ACC112 (cell line): ENCODE results near the gene CLEC10A.
"Not testable (repeated sequence)": the region's sequence is repeated elsewhere in the genome, so short reads cannot be mapped to it uniquely, and the experiment has no call there.

Experiments
- H2AFZ ChIP-seq: fragments of 200-600 bp; sonication (generic); one replicate; pipeline ENCODE4 v1.6.0; 2017; ENCODE audit warnings: antibody characterized with exemption, low read length; ENCODE audit not compliant: unreplicated experiment
- H3K27ac ChIP-seq: fragments of 200-600 bp; sonication (generic); 2 replicates; pipeline ENCODE4 v1.5.1; 2014; ENCODE audit warnings: low read depth, mild to moderate bottlenecking, antibody characterized with exemption, low read length, moderate library complexity
- H3K27me3 ChIP-seq: fragments of 200-600 bp; sonication (generic); 2 replicates; pipeline ENCODE4 v1.6.1; 2014; ENCODE audit warnings: mild to moderate bottlenecking, antibody characterized with exemption, low read length, moderate library complexity, mixed read lengths; ENCODE audit not compliant: insufficient read depth
- H3K36me3 ChIP-seq: fragments of 200-600 bp; sonication (generic); 2 replicates; pipeline ENCODE4 v1.6.1; 2016; ENCODE audit warnings: mild to moderate bottlenecking, antibody characterized with exemption, low read length, moderate library complexity, mixed read lengths; ENCODE audit not compliant: insufficient read depth
- H3K4me1 ChIP-seq: fragments of 200-600 bp; sonication (generic); one replicate; pipeline ENCODE4 v1.6.1; 2016; ENCODE audit warnings: low read length, mixed read lengths; ENCODE audit not compliant: insufficient read depth, unreplicated experiment, control insufficient read depth
- H3K4me3 ChIP-seq: fragments of 200-600 bp; sonication (generic); 2 replicates; pipeline ENCODE4 v1.5.1; 2014; ENCODE audit warnings: mild to moderate bottlenecking, low read depth, low read length
- H3K79me2 ChIP-seq: fragments of 200-600 bp; sonication (generic); one replicate; pipeline ENCODE4 v1.6.0; 2016; ENCODE audit warnings: low read length; ENCODE audit not compliant: control insufficient read depth, unreplicated experiment, insufficient read depth

The CLEC10A gene

DNA sequence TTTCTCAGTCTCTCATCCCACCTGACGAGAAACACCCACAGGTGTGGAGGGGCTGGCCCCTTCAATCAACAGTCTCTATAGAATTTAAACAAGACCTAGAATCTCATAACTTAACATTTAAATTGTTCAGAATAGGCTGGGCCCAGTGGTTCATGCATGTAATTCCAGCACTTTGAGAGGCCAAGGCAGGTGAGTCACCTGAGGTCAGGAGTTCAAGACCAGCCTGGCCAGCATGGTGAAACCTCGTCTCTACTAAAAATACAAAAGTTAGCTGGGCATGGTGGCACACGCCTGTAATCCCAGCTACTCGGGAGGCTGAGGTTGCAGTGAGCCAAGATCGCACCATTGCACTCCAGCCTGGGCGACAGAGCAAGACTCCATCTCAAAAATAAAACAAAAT, 9.5 kb upstream of the CLEC10A start:
- not testable (repeated sequence) for H2AFZ ChIP-seq, H3K4me1 ChIP-seq, H3K4me3 ChIP-seq, H3K79me2 ChIP-seq, H3K27ac ChIP-seq, H3K36me3 ChIP-seq
- H3K27me3 ChIP-seq = peaks cover 10% of the 10 kb centered on the region

GRCh38 chr17:7088442-7088841, 8.4 kb upstream of the CLEC10A start:
- not testable (repeated sequence) for H3K36me3 ChIP-seq, H2AFZ ChIP-seq, H3K4me1 ChIP-seq, H3K27ac ChIP-seq, H3K4me3 ChIP-seq, H3K79me2 ChIP-seq, H3K27me3 ChIP-seq

DNA sequence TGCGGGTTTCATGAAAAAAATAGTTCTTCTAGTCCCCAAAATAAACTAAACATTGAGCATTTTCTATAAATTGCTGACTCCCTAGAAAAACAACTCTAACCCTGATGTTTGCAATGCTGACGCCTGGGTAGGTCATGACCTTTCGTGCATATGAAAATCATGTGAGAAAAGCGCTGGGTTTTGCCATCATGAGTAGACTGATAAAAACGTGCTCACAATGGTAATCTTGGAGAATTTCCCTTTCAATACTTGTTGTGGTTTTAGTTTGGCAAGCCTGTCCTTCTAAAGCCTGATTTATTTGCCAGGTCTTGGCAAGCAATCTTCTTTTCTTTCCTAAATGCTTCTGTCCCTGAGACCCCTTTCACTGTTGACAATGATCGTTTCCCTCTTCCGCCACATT, 4.0 kb upstream of the CLEC10A start:
- Histone ChIP-seq H3K4me3 (no peak overlapping the region), H3K79me2 (no peaks in the 10 kb centered on the region), H3K4me1 (peaks cover 8% of the 10 kb centered on the region), H3K36me3 (no peaks in the 10 kb centered on the region), H3K27me3 (peaks cover 13% of the 10 kb centered on the region; the same call in 1 of the 2 replicates), H3K27ac (peak overlapping the region; percentile 33; the same call in 1 of the 2 replicates), H2AFZ (no peak overlapping the region)

- H3K4me3 ChIP-seq = no peak overlapping the region
- H3K4me1 ChIP-seq = peaks cover 8% of the 10 kb centered on the region
- H2AFZ ChIP-seq = no peak overlapping the region
- peaks cover 13% of the 10 kb centered on the region for H3K27me3 ChIP-seq
- H3K79me2 ChIP-seq = no peaks in the 10 kb centered on the region
- H3K27ac ChIP-seq = peak overlapping the region; percentile 33
- H3K36me3 ChIP-seq = no peaks in the 10 kb centered on the region
Observed at GRCh38 chr17:7083592-7083991, 3.5 kb upstream of the CLEC10A start.

GRCh38 chr17:7081341-7082062, 1.5 kb upstream of the CLEC10A start:
- Histone ChIP-seq H3K4me3 (no peak overlapping the region), H3K79me2 (no peaks in the 10 kb centered on the region), H3K27me3 (peaks cover 13% of the 10 kb centered on the region), H3K36me3 (no peaks in the 10 kb centered on the region), H3K4me1 (peaks cover 8% of the 10 kb centered on the region), H2AFZ (no peak overlapping the region), H3K27ac (no peak overlapping the region)

DNA sequence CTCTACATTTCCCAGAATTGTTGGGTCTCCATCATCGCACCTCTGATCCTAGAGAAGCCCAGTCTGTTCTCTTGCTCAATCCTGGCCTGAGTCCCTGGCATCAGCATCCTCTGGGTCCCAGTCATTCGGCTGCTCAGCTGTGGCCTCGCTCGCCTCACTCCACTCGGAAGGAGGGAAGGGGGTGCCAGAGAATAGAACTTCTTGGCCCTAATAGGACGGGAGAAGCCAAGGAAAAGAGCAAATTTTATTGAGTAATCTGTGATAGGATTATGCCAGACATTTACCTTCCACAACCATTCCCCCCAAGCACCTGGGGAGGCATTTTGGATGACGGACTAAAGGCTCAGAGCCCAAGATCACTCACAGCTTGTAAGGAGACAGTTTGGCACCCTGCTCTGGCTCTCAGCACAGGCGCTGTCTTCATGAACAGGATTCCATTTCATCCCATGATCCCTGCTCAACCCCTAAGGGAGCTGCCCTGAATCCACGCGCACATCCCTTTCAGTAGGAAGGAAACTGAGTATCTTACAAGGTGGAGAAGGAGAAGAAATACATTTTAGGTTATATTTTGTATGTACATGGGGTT, 498 bp upstream of the CLEC10A start:
- H2AFZ ChIP-seq = no peak overlapping the region
- H3K27ac ChIP-seq = no peak overlapping the region
- peaks cover 8% of the 10 kb centered on the region for H3K4me1 ChIP-seq
- H3K79me2 ChIP-seq = no peaks in the 10 kb centered on the region
- H3K4me3 ChIP-seq = no peak overlapping the region
- H3K27me3 ChIP-seq = peaks cover 13% of the 10 kb centered on the region
- no peaks in the 10 kb centered on the region for H3K36me3 ChIP-seq

DNA sequence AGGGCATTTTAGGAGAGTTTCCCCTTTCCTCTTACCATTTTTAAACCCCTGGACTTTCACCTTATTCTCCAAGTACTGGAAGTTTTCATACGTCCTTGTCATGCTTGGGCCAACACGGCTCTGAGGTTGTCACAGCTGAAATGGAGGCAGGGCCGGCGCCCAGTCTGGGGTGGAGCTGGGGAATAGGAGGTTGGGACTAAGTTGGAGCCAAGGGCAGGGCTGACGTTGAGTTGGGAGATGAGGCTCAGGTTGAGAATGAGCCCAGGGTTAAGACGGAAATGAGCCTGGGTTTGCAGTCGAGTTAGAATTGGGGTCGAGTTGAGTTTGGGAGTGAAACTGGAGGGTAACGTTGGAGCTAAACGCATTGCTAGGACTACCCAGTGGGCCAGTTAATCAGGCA, 1.3 kb downstream of the CLEC10A start:
- H3K36me3 ChIP-seq = no peaks in the 10 kb centered on the region
- no peak overlapping the region for H3K27ac ChIP-seq
- H3K27me3 ChIP-seq = peaks cover 19% of the 10 kb centered on the region
- no peak overlapping the region for H3K4me3 ChIP-seq
- no peak overlapping the region for H2AFZ ChIP-seq
- H3K79me2 ChIP-seq = no peaks in the 10 kb centered on the region
- H3K4me1 ChIP-seq = peaks cover 4% of the 10 kb centered on the region

DNA sequence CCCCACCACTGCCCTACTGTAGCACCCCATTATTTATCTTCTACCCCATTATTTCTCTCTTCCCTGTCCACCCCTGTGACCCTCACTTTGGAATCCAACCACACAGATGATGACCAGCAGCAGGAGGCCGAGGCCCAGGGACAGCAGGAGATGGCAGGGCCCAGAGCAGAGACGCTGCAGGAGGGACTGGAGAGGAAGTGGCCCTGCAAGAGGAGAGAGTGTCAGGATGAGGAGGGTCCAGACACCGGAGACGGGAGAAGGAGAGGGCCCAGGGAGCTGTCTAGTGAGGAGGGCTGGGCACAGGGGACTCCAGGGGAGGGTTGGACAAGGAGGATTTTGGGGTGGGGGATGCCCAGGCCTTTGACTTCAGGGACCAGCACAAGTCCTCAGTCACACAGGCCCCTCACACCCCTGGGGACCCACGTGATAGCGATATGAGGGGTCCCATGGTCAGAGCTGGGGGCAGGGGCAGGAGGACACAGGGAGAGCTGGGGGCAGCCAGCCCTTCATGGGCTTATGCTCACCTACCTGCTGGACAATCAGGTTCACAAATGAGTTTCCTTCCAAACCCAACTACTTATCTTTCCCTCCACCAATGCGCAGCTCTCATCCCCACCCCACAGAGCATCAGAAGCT, 2.0 kb downstream of the CLEC10A start:
- Histone ChIP-seq H3K79me2 (no peaks in the 10 kb centered on the region), H3K36me3 (no peaks in the 10 kb centered on the region), H3K27ac (no peak overlapping the region)

GRCh38 chr17:7074931-7075330, 5.1 kb downstream of the CLEC10A start:
- Histone ChIP-seq H3K27ac (no peak overlapping the region), H3K4me3 (no peak overlapping the region), H3K36me3 (no peaks in the 10 kb centered on the region), H3K27me3 (peaks cover 31% of the 10 kb centered on the region), H3K79me2 (no peaks in the 10 kb centered on the region), H2AFZ (no peak overlapping the region), H3K4me1 (no peaks in the 10 kb centered on the region)

More for the DNA sequence above, 2.0 kb downstream of the CLEC10A start:
- peaks cover 23% of the 10 kb centered on the region for H3K27me3 ChIP-seq
- no peak overlapping the region for H2AFZ ChIP-seq
- H3K4me3 ChIP-seq = no peak overlapping the region
- no peaks in the 10 kb centered on the region for H3K4me1 ChIP-seq

GRCh38 chr17:7072406-7072805, 7.6 kb downstream of the CLEC10A start:
- Histone ChIP-seq H3K27me3 (peaks cover 29% of the 10 kb centered on the region), H3K4me3 (no peak overlapping the region), H3K36me3 (no peaks in the 10 kb centered on the region), H3K79me2 (no peaks in the 10 kb centered on the region), H2AFZ (no peak overlapping the region), H3K4me1 (no peaks in the 10 kb centered on the region), H3K27ac (no peak overlapping the region)

DNA sequence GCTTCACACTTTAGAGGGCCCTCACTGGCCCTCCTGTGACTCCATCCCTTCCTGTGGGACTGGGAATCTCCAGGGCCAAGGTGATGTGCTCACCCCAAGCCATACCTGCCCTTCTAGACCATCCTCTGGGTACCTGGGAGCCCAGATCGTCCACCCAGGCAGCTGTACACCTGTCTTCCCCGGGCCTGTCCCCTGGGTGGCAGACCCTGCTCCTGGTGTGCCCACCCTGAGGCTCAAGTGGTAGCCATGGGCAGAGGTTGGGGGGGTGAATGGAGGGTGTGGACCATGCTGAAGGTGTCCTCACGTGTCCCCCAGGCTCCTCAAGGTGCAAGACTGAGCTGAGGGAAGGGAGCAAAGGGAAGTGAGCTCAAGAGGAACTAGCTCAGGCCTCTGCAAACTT, 9.3 kb downstream of the CLEC10A start:
- Histone ChIP-seq H3K4me3 (no peak overlapping the region), H3K36me3 (no peaks in the 10 kb centered on the region), H3K27ac (no peak overlapping the region), H3K79me2 (no peaks in the 10 kb centered on the region), H2AFZ (no peak overlapping the region), H3K27me3 (peaks cover 29% of the 10 kb centered on the region), H3K4me1 (no peaks in the 10 kb centered on the region)
